HEK293 (cell line): Measurements from ENCODE around the gene CD2.

Experiments
- BCL11A ChIP-seq: fragments of 450-650 bp; formaldehyde crosslinking; IDR thresholded peaks from 2 replicates; pipeline ENCODE4 v1.5.1; 2016; ENCODE audit warnings: low read depth, missing biosample characterization, missing genetic modification characterization
- SP7 ChIP-seq: fragments of 450-650 bp; formaldehyde crosslinking; IDR thresholded peaks from 2 replicates; pipeline ENCODE4 v1.5.1; 2016; ENCODE audit warnings: missing biosample characterization, missing genetic modification characterization
- TCF7L2 ChIP-seq: IDR thresholded peaks from 2 replicates; pipeline ENCODE4 v1.6.1; 2011; ENCODE audit warnings: low read depth, mild to moderate bottlenecking, inconsistent platforms, low read length, moderate library complexity, borderline replicate concordance
- ZNF561 ChIP-seq: fragments of 450-650 bp; IDR thresholded peaks from 2 replicates; pipeline ENCODE4 v1.5.1; 2018; ENCODE audit warnings: missing biosample characterization, missing genetic modification characterization, borderline replicate concordance
- TF ChIP-seq, protein P1 (sequence below): fragments of 450-650 bp; formaldehyde crosslinking; IDR thresholded peaks from 2 replicates; pipeline ENCODE4 v1.5.1; 2016; ENCODE audit warnings: missing biosample characterization, missing genetic modification characterization
- TF ChIP-seq, protein P2 (sequence below): fragments of 450-650 bp; formaldehyde crosslinking; IDR thresholded peaks from 2 replicates; pipeline ENCODE4 v1.5.1; 2016; ENCODE audit warnings: missing biosample characterization, missing genetic modification characterization

DNA sequence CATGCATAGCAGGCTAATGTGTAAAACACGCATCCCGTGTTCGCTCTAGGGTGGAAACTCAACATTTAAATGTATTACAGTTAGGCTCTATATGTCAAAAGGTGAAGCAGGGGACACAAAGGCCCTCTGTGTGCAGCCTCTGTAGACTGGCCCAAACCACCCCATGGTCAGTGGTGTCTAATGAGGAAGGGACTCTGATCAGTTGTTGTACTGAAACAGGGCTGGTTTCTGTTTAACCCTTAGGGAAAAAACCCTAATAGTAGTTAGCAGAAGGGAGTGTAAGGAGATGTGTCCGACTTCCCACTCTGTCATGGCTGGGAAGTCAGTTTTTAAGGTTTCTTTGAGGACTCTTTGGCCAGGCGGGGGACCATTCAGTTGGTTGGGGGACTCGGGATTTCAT lies 21.5 kb upstream of the CD2 start:
- TF ChIP-seq, protein P1, sequence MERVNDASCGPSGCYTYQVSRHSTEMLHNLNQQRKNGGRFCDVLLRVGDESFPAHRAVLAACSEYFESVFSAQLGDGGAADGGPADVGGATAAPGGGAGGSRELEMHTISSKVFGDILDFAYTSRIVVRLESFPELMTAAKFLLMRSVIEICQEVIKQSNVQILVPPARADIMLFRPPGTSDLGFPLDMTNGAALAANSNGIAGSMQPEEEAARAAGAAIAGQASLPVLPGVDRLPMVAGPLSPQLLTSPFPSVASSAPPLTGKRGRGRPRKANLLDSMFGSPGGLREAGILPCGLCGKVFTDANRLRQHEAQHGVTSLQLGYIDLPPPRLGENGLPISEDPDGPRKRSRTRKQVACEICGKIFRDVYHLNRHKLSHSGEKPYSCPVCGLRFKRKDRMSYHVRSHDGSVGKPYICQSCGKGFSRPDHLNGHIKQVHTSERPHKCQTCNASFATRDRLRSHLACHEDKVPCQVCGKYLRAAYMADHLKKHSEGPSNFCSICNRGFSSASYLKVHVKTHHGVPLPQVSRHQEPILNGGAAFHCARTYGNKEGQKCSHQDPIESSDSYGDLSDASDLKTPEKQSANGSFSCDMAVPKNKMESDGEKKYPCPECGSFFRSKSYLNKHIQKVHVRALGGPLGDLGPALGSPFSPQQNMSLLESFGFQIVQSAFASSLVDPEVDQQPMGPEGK (tag by site-specific recombination): no peak
- TF ChIP-seq ZNF561 (tag by site-specific recombination): no peak
- TF ChIP-seq, protein P2, sequence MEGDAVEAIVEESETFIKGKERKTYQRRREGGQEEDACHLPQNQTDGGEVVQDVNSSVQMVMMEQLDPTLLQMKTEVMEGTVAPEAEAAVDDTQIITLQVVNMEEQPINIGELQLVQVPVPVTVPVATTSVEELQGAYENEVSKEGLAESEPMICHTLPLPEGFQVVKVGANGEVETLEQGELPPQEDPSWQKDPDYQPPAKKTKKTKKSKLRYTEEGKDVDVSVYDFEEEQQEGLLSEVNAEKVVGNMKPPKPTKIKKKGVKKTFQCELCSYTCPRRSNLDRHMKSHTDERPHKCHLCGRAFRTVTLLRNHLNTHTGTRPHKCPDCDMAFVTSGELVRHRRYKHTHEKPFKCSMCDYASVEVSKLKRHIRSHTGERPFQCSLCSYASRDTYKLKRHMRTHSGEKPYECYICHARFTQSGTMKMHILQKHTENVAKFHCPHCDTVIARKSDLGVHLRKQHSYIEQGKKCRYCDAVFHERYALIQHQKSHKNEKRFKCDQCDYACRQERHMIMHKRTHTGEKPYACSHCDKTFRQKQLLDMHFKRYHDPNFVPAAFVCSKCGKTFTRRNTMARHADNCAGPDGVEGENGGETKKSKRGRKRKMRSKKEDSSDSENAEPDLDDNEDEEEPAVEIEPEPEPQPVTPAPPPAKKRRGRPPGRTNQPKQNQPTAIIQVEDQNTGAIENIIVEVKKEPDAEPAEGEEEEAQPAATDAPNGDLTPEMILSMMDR (tag by site-specific recombination): no peak
- no peak for TF ChIP-seq SP7 (tag by site-specific recombination)
- TF ChIP-seq BCL11A (tag by site-specific recombination): no peak
- TF ChIP-seq TCF7L2: no peak
